Left cardiac atrium (tissue), 4 donors: ENCODE data around the gene B4GALNT4. TPM values are rescaled to one million over a fixed set of nuclear protein-coding genes. Genes with fewer than 3 reads are reported as not detected.
"Not testable (repeated sequence)": the region's sequence is repeated elsewhere in the genome, so short reads cannot be mapped to it uniquely, and the experiment has no call there.

Experiments used
- ATAC-seq, 2 donors: fragments of 200-7000 bp; cut with Tn5 transposase; one replicate each; pipeline ENCODE4 v1.9.1; 2020; ENCODE audit warnings: mild to moderate bottlenecking in 2 of 2, moderate library complexity in 2 of 2
- DNase-seq: peaks from one replicate; pipeline ENCODE4 v3.0.0-alpha.2; 2020
- intact Hi-C, 2 donors: fragments of 100-400 bp; cut with DNase I; formaldehyde crosslinking; loops; one replicate each; pipeline versions ENCODE4 v1.14.1 to v1.15.1; 2022 to 2023
- total RNA-seq, 2 donors: library from RNA; stranded (reverse); fragmentation: NEBNext Ultra II Directional; extraction: Animal tissue kit (Norgen Biotek cat#: 25700); gene quantifications; one replicate each; pipeline ENCODE4 v1.2.1, GENCODE V29; 2021
- donor health status: DM: no; HTN: yes; CAD: no.
- donor health status: DM: no; HTN: yes; CAD: no; lungs with severe emphysema.
- donor health status: DM: yes; HTN: yes; CAD: no.
- donor health status: Dilated cardiomyopathy.

Gene B4GALNT4
- total RNA-seq, 2 donors from 2014 or later: 2.1 to 2.4 TPM

DNA sequence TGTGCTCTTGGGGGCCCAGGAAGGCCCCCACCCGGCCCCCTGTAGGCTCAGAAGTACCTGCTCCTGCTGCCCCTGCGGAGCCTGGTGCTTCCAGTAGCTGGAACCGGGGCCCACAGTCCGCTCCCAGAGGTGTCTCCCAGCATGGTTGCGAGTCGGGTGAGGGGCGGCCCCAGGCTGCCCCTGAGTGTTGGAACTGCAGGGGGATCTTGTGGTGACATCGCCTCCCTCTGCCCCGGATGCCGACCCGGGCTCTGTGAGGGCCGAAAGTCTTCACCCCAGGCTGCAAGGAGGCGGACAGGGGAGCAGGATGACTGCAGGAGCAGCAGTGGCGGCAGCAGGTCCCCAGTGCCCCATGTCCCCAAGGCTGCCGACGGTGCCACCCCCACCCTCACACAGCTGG lies 15.2 kb downstream of the B4GALNT4 start:
- ATAC-seq: no peak
- intact Hi-C loops: no loop called here
- no peak for DNase-seq

DNA sequence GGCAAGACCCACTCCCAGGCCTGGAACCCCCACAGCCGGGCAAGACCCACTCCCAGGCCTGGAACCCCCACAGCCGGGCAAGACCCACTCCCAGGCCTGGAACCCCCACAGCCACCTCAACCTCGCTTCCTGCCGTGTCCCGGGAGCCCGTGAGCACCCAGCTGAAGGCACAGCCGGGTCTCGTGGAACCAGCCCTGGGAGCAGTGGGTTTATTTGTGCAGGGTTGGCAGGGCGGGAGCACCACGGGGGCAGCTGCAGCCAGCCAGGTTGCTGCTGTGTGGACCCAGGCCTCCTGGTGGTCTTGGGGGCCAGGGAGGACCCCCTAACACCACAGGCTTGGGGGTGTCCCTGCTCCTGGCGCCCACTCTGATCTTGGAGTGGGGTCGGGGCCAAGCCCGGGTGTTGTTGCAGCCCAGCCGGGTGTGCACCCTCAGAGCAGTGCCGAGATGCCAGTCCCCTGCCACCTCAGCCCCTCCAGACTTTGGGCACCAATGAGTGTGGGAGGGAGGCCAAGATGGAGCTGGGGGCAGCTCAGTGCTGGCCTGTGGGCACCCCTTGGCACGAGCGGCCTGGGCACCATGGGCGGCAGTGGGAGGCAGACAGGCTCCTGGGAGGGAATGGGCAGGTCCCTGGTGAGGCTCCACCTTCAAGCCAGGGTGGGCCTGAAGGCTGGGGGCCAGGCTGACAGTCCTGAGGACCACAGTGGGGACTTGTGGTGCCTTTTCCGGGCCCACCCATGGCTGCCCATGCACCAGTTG lies 16.5 kb downstream of the B4GALNT4 start:
- ATAC-seq (no peak), DNase-seq (no peak)
- intact Hi-C loops: no loop called here

DNA sequence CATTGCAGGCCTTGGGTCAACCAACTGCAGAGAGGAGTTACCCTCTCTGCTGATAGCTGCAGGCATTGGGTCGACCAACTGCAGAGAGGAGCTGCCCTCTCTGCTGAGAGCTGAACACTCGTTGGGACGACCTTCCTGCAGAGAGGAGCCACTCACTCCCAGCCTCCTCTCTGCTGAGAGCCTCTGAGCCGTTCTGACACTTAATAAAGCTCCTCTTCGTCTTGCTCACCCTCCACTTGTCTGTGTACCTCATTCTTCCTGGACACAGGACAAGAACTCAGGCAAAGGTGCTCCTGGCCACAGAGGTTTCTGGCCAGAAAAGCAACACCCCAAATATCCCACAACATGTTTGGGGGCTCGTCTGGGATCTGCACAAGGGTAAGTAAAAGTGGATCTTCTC lies 17.2 kb downstream of the B4GALNT4 start:
- no peak for DNase-seq

DNA sequence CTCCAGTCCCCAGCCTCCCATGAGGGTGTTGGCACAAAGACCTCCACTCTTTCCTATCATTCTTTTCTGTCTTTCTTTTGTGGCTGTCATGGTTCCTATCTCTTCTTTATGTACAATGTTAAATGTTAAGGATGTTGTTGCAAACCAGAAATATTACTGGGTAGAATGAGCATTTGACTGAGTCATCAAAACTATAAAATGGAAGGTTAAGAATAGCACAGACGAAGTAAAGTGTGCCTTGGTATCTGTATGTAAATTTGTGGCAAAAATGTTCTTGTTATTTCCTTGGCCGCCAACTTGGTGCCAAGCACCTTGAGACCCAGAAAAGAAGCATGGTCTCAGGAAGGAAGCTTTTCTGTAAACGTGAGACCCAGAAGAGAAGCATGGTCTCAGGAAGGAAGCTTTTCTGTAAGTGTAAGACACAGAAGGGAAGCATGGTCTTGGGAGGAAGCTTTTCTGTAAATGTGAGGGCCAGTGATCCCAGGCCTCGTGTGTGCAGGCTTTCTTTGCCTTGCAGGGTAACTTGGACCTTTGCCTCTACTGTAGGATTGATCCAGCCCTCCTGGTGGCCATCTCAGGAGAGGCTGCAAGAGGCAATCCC lies 18.0 kb downstream of the B4GALNT4 start:
- ATAC-seq (no peak), DNase-seq (no peak)
- intact Hi-C loops: no loop called here

More for the DNA sequence above, 17.2 kb downstream of the B4GALNT4 start:
- intact Hi-C loops: no loop called here
- ATAC-seq: no peak

DNA sequence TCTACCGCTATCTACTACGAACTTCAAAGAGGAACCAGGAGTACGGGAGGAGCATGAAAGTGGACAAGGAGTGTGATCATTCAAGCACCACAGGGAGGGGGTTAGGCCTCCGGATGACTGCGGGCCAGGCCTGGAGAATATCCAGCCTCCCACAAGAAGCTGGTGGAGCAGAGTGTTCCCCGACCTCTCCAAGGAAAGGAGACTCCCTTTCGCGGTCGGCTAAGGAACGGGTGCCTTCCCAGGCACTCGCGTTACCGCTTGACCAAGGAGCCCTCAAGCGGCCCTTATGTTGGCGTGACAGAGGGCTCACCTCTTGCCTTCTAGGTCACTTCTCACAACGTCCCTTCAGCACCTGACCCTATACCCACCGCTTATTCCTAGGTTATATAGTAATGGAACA lies 20.1 kb downstream of the B4GALNT4 start:
- intact Hi-C loops: not testable (repeated sequence)

DNA sequence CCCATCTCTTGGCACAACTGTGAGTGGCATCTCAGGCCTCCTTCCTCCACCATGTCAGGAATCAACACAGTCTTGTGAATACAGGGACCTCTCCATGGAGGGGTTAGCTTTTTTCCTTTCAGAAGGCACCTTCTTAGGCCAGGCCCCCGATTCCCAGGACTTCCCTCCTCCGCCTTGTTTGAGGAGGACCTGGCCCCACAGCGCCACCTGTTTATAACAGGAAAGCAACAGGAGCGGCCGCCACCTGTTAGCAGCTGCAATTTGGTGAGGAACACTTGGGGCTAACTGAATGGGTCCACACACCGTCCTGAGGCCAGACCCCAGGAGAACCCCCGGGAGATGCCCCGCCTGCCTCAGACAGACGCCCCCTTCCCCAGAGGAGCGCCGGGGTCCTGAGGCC lies 20.9 kb downstream of the B4GALNT4 start:
- ATAC-seq: no peak
- intact Hi-C loops: loop anchor here in 1 of 2 donors (10.0 kb wide), 1 partner anchor 135 kb away; no protein-coding TSS in a partner anchor
- no peak for DNase-seq

More for the DNA sequence above, 20.1 kb downstream of the B4GALNT4 start:
- DNase-seq, ATAC-seq: not testable (repeated sequence)

DNA sequence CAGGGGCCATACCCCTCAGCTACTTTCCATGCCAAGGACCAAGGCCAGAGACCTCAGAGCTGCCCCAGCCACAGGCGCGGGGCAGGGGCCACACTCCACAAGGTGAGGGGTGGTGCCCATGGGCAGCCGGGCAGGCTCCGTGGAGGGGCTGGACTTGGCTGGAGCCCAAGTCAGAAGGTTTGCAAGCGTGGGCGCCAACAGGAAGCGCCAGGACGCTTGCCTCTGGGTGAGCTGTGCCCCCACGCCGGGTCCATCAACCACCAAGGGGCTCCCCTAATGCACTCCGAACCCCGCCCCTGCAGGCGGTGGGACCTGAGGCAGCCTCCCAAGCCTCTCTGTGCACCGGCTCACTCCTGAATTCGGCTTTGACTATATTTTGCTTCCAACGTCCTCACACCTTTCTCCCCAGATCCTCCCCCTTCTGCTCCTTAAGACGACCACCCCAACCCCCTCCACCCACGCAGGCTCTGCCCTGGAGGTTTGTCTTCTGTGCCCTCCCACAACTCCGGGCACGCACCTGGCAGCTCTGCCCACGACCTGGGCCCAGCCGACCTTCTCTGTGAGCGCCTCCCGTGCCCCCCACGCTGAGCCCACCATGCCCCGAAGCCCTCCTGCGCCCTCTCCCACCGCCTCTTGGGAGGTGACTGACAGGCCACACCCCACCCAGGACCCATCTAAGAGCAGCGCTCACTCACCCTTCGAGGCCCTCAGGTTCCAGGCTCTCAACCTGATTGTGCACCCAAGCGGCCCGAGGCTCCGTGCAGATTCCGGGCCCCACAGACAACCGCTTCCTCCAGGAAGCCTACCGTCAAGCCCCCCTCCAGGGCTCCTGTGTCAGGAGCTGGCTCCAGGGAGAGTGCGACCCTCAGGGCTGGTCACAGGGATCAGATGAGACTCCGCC lies 22.1 kb downstream of the B4GALNT4 start:
- DNase-seq (no peak), ATAC-seq (no peak)
- intact Hi-C loops: loop anchor here in 1 of 2 donors (10.0 kb wide), 1 partner anchor 137 kb away; no protein-coding TSS in a partner anchor

DNA sequence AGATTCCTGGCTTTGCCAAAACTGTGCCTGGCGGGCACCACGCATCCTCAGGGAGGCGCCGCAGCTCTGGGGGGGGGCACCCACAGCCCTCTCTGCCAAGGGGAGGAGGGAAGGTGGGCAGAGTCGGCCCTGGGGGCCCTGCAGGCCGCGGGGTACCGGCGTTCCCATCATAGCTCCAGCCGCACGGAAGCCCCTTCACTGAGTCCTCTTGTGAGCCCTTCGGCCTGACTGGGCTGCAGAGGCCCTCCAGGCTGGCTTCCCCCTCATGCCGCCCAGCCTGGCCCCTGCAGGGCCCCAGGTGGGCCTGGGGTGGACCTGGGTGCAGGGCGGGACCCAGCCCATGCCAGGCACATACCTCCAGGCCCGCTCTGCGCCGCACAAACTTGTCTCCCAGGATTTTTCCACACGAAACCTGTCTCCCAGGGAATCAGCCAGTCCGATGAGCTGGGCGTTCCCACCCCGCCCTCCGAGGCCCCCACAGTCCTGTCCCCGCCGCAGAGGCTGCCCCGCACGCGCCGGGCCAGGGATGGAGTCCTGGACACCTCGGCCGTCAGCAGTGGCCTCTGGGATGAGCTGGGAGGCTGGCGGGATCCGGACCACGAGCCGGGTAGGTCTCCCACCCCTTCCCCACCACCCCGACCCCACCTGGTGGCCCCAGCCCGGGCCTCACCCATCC lies 22.9 kb downstream of the B4GALNT4 start:
- no peak for DNase-seq
- intact Hi-C loops: loop anchor here in 1 of 2 donors (10.0 kb wide), 1 partner anchor 137 kb away; no protein-coding TSS in a partner anchor
- no peak for ATAC-seq

DNA sequence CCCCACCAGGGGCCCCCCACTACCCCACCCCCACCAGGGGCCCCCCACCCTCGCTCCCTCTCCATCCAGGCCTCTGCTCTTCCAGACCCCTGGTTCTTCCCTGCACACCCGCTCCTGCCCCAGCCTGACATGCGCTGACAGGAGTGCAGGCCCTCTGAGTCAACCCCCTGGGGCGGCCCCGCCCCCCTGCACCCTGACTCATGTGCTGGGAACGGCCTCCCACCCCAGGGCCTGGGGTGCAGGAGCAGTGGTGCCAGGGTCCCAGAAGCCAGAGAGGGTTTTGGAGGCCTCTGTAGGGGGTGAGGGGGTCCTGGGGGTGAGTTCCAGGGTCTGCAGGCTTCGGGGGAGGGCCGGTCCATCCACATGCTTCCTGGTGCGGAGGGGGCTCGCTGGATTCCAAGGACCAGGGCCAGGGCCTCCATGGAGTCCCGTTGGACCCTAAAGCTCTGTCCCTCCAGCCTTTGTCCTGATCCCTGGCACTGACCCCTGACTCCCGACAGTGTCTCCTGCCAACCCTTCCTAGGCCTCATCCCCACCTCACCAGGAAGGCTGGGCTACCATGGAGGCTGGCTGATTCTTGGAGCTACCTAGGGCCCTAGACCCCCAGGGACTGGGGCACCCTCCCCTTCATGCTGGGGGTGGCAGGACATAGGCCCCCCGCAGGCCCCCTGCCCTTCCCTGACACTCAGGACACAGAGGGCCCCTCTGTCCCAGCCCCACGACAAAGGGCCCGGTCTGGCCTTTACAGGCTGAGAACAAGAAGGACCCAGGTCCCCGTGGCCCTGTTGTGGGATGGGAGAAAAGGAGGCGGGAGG lies 24.1 kb downstream of the B4GALNT4 start:
- intact Hi-C loops: loop anchor here in 1 of 2 donors (10.0 kb wide), 1 partner anchor 139 kb away; no protein-coding TSS in a partner anchor
- DNase-seq (no peak), ATAC-seq (peak in 1 of 2 donors; percentile 63)

DNA sequence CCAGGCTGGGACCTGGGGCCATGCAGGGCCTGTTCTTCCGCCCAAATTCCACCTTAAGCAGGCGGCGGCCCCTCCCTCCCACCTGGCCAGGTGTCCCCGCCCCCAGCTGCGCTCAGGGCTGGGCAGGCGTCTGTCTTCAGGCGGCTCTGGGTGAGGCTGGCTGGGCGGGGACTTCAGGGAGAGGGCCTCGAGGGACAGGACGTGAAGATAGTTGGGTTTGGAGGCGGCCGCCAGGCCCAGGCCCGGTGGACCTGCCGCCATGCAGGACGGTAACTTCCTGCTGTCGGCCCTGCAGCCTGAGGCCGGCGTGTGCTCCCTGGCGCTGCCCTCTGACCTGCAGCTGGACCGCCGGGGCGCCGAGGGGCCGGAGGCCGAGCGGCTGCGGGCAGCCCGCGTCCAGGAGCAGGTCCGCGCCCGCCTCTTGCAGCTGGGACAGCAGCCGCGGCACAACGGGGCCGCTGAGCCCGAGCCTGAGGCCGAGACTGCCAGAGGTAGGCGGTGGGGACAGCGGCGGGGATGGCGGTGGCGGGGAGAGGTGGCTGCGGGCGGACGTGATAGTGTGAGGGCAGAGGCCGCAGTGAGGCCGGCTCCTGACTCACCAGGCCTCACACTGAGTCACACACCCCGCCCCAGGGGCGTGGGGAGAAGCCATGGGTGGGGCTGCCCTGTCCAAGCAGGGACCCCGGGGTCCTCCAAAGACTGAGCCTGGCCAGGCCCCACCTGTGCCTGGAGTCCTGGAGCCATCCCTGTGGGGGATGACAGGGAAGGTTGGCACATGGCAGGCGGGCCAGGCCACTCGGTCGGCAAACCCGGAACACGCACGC lies 24.9 kb downstream of the B4GALNT4 start, which contains the start of gene PKP3:
TSS of gene PKP3 (plus strand) at position 176 of the 824 bp plus-strand sequence. CDS start at position 260, 84 bp downstream.
- ATAC-seq (peak in 1 of 2 donors; percentile 72), DNase-seq (no peak)
- intact Hi-C loops: loop anchor here in 1 of 2 donors (10.0 kb wide), 1 partner anchor 139 kb away; no protein-coding TSS in a partner anchor

DNA sequence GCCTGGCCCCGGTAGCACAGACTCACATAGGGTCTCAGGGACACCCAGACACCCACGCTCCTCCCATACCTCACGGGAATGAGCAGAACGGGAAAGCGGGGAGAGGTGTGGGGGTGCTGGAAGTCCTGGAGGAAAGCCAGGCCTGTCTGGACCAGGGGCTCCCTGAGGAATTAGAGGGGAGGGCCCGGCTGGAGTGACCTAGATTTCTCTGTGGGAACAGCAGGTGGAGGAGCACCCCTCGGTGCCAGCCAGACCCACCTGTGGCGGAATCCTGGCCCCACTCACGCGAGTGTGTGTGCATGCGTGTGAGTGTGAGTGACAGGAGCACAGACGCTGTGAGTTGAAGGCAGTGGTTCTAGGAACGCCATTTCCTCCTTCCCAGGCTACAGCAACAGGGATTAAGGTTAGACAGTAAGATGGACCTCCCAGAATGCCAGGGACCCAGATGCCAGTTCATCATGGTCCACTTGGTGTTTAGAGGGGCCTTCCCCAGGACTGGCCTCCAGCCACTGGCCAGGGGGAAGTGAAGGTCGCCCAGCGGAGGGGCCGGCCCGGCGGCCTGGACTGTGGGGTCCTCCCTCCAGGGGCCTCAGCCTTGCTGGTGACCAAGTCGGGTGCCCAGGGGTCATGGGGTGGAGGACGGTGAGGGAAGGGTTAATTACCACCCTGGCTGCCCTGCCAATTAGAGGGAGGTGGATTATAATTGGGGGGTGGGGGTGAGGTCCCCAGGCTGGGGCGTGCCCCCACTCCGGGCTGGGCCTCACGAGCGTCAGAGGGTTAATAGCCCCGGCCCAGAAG lies 25.8 kb downstream of the B4GALNT4 start:
- intact Hi-C loops: loop anchor here in 1 of 2 donors (10.0 kb wide), 1 partner anchor 140 kb away; no protein-coding TSS in a partner anchor
- no peak for ATAC-seq
- DNase-seq: no peak

DNA sequence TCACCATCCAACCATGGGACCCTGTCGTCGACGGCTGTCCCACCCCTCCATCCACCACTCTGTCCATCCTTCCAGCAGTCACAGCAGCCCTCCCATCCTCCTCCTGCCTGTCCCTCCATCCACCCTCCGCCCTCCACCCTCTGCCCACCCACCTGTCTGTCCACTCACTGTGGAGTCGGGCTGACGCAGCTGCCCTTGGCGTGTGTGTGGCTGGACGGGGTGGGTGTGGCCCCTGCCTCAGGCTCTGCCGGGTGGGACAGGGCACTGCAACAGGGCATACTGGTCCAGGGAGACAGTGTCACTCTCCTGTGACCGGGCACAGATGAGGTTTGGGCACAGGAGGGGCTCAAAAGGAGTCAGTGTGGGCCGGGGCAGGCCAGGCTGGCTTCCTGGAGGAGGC lies 26.6 kb downstream of the B4GALNT4 start:
- no peak for ATAC-seq
- intact Hi-C loops: loop anchor here in 1 of 2 donors (10.0 kb wide), 1 partner anchor 141 kb away; no protein-coding TSS in a partner anchor
- no peak for DNase-seq

DNA sequence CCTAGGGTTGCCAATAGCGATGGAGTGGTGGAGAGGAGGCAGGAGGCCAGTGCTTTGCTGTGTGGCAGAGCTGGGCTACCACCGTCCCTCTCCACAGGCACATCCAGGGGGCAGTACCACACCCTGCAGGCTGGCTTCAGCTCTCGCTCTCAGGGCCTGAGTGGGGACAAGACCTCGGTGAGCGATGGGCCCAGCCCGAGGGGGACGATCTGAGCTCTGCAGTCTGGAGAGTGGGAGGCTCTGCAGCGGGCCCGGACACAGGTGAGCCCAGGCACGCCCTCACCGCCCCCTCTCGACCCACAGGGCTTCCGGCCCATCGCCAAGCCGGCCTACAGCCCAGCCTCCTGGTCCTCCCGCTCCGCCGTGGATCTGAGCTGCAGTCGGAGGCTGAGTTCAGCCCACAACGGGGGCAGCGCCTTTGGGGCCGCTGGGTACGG lies 27.2 kb downstream of the B4GALNT4 start:
- peak; percentile 24 to 47 for ATAC-seq
- intact Hi-C loops: loop anchor here in 1 of 2 donors (10.0 kb wide), 1 partner anchor 142 kb away; no protein-coding TSS in a partner anchor
- DNase-seq: no peak

DNA sequence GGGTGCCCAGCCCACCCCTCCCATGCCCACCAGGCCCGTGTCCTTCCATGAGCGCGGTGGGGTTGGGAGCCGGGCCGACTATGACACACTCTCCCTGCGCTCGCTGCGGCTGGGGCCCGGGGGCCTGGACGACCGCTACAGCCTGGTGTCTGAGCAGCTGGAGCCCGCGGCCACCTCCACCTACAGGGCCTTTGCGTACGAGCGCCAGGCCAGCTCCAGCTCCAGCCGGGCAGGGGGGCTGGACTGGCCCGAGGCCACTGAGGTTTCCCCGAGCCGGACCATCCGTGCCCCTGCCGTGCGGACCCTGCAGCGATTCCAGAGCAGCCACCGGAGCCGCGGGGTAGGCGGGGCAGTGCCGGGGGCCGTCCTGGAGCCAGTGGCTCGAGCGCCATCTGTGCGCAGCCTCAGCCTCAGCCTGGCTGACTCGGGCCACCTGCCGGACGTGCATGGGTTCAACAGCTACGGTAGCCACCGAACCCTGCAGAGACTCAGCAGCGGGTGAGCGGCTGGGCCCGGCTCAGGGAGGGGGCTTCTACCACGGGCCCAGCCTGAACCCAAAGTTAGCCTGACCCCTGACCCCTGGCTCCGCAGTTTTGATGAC lies 27.7 kb downstream of the B4GALNT4 start:
- DNase-seq (peak; percentile 74), ATAC-seq (peak; percentile 68 to 92)
- intact Hi-C loops: loop anchor here in 1 of 2 donors (10.0 kb wide), 1 partner anchor 142 kb away; no protein-coding TSS in a partner anchor

DNA sequence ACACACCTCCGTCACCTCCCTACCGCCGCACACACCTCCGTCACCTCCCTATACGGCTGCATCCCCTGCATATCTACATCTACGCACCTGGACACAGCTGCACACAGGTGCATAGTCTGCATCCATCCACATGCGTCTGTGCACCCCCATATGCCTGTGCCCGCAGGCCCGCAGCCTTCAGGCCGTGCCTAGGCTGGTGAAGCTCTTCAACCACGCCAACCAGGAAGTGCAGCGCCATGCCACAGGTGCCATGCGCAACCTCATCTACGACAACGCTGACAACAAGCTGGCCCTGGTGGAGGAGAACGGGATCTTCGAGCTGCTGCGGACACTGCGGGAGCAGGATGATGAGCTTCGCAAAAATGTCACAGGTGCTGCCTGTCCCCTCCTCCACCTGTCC lies 29.5 kb downstream of the B4GALNT4 start:
- intact Hi-C loops: loop anchor here in 1 of 2 donors (10.0 kb wide), 1 partner anchor 144 kb away; no protein-coding TSS in a partner anchor
- no peak for DNase-seq
- ATAC-seq: no peak
